ENCODE results near the gene PCDHGC3. TPM values are rescaled to one million over a fixed set of nuclear protein-coding genes. Genes with fewer than 3 reads are reported as not detected.

Gene PCDHGC3
- total RNA-seq, 1 donor from 2014 or later: 15.6 TPM

GRCh38 chr5:141490771-141491170, 15.0 kb downstream of the PCDHGC3 start:
- H3K27ac ChIP-seq (replicated peaks): no peak overlapping the region
- no peaks in the 10 kb centered on the region for H3K27me3 ChIP-seq (ENCODE audit: low read depth)
- no peak for DNase-seq
- intact Hi-C loops (cut with micrococcal nuclease): no loop called here
- H3K9me3 ChIP-seq (replicated peaks): no peaks in the 10 kb centered on the region
- no peak for TF ChIP-seq CTCF (IDR thresholded peaks at IDR 0.05; ENCODE audit: borderline replicate concordance)
- H3K4me3 ChIP-seq: no peak overlapping the region
- H3K4me1 ChIP-seq: peaks cover 75% of the 10 kb centered on the region
- H3K36me3 ChIP-seq: peaks cover 32% of the 10 kb centered on the region

- intact Hi-C loops (cut with micrococcal nuclease): no loop called here
- peak overlapping the region; percentile 15 for H3K4me3 ChIP-seq
- peaks cover 68% of the 10 kb centered on the region for H3K4me1 ChIP-seq
Measured at GRCh38 chr5:141491323-141492167, 15.8 kb downstream of the PCDHGC3 start.

DNA sequence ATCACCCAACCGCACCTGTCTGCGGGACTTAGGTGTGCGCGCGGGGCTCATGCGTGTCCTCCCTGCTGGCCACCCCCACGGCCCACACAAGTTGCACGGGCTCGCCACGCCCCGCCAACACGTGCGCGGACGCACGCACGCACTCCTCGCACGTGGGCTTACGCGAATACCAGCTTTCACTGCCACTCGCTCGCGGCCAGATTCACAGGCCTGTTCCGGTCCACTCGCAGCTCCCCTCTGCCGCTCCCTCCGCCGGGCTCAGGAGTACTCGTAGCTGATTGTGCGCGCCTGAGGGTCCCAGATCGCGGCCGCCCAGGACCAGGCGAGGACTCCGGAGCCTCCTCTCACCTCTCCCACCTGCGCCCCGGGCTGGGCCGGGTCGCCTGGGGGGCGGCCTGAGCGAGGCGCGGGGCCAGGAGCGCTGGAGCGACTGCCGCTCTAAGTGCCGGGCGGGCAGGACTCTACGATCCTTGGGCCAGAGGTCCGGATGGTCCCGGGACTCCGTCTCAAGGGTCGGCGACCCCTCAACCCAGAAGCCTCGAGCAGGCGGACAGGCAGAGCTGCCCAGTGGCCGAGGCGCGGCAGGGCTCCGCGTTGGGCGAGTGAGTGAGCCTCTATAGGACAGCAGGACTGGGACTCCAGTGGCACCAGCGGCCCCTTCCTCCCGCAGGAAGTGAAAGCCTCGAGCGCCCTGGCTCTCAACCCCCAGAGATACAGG, 16.6 kb downstream of the PCDHGC3 start:
- no peak for DNase-seq
- H3K27ac ChIP-seq (replicated peaks): peak overlapping the region; percentile 36
- H3K4me3 ChIP-seq: peak overlapping the region; percentile 15
- intact Hi-C loops (cut with micrococcal nuclease): no loop called here
- H3K9me3 ChIP-seq (replicated peaks): no peaks in the 10 kb centered on the region
- no peaks in the 10 kb centered on the region for H3K27me3 ChIP-seq (ENCODE audit: low read depth)
- H3K36me3 ChIP-seq: peaks cover 46% of the 10 kb centered on the region
- no peak for TF ChIP-seq CTCF (IDR thresholded peaks at IDR 0.05; ENCODE audit: borderline replicate concordance)
- peaks cover 60% of the 10 kb centered on the region for H3K4me1 ChIP-seq

More at GRCh38 chr5:141491323-141492167, 15.8 kb downstream of the PCDHGC3 start:
- peaks cover 40% of the 10 kb centered on the region for H3K36me3 ChIP-seq
- H3K27me3 ChIP-seq (ENCODE audit: low read depth): no peaks in the 10 kb centered on the region
- no peak for TF ChIP-seq CTCF (IDR thresholded peaks at IDR 0.05; ENCODE audit: borderline replicate concordance)
- no peaks in the 10 kb centered on the region for H3K9me3 ChIP-seq (replicated peaks)
- no peak for DNase-seq
- H3K27ac ChIP-seq (replicated peaks): no peak overlapping the region

GRCh38 chr5:141493500-141494422, 18.0 kb downstream of the PCDHGC3 start:
- H3K27me3 ChIP-seq (ENCODE audit: low read depth): no peaks in the 10 kb centered on the region
- peak overlapping the region; percentile 36 for H3K27ac ChIP-seq (replicated peaks)
- no peak for DNase-seq
- no peaks in the 10 kb centered on the region for H3K9me3 ChIP-seq (replicated peaks)
- H3K4me1 ChIP-seq: peaks cover 47% of the 10 kb centered on the region
- intact Hi-C loops (cut with micrococcal nuclease): no loop called here
- no peak for TF ChIP-seq CTCF (IDR thresholded peaks at IDR 0.05; ENCODE audit: borderline replicate concordance)
- H3K36me3 ChIP-seq: peaks cover 57% of the 10 kb centered on the region
- H3K4me3 ChIP-seq: no peak overlapping the region

Measured in left ventricle myocardium inferior (tissue), 1 donor.